Measurements from ENCODE around the gene MPDU1. TPM values are rescaled to one million over a fixed set of nuclear protein-coding genes. Genes with fewer than 3 reads are reported as not detected.

MPDU1 gene
- polyA plus RNA-seq, 1 donor (not counting 4 experiments of a cell fraction or from before 2014, with no cell fraction given): 57.8 TPM

DNA sequence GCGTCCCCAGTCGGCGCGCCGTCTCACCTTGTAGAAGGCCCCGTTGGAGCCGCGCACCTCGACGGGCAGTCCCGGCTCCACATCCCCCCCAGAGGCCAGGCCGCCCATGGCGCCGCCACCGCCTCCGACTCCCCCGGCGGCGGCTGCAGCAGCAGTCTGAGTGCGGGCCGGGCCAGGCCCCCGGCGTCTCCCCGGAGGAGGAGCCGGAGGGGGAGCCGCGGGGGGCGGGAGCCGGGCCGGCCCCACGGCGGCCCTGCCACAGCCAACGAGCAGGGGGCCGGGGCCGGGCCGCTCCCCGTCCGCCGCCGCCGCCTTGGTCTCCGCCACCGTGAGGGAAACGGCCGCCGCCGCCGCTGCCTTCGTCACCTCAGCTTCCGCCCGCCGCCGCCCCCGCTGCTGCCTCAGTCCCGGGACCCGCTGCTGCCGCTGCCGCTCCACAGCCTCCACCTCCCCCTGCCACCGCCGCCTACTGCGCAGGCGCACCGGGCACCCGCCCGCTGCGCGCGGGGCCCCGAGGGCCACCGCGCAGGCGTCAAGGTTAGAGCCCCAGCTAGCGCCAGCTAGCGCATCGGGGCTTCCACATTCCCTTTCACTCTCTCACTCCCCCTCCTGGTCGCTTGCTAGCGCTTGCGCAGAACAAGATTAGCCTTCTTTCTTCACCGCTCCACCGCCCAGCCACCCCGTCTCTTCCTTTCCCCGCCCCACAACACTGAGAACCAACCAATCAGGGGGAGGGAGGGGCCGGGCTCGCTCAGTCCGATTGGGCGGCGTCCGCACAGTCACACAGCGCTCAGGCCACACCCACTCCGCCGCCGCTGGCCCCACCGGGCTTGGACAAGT, 31.0 kb downstream of the MPDU1 start, which contains the start of gene FXR2:
Gene FXR2, minus strand, starts transcription at position 473 of the 840 bp plus-strand sequence. Its CDS starts 365 bp downstream, at position 108.
- no peaks in the 10 kb centered on the region for H3K9me3 ChIP-seq (ENCODE audit: control insufficient read depth, low read depth, low read length)
- TF ChIP-seq CTCF (optimal IDR thresholded peaks at IDR 0.05 in 1 of 3, IDR thresholded peaks at IDR 0.05 in 1 of 3, conservative IDR thresholded peaks at IDR 0.05 in 1 of 3; ENCODE audit: extremely low read depth in 1 of 3, insufficient read depth in 2 of 3, low read length in 3 of 3) (peak; percentile 49 to 79 (median 61)), EZH2 (IDR thresholded peaks at IDR 0.05; ENCODE audit: low read length) (no peak)
- peaks cover 20% of the 10 kb centered on the region for H3K4me1 ChIP-seq (ENCODE audit: control insufficient read depth, extremely low read depth, insufficient read depth, low read length)
- no peaks in the 10 kb centered on the region for H3K9me1 ChIP-seq (ENCODE audit: control insufficient read depth, extremely low read depth, insufficient read depth, low read length)
- H3K4me3 ChIP-seq (ENCODE audit: control insufficient read depth in 2 of 3, extremely low read depth in 1 of 3, insufficient read depth in 2 of 3, low read depth in 1 of 3, low read length in 3 of 3): peak within 1 kb of the TSS; percentile 61 to 88 (median 81)
- H3K4me2 ChIP-seq (ENCODE audit: control insufficient read depth, extremely low read depth, insufficient read depth, low read depth, low read length): peak within 1 kb of the TSS; percentile 99
- H3K79me2 ChIP-seq (ENCODE audit: control insufficient read depth, insufficient read depth, low read length): peaks cover 46% of the 10 kb centered on the region
- H3K27me3 ChIP-seq (ENCODE audit: control insufficient read depth, extremely low read depth, insufficient read depth, low read length): no peaks in the 10 kb centered on the region
- peaks cover 3% of the 10 kb centered on the region for H4K20me1 ChIP-seq (ENCODE audit: control insufficient read depth, extremely low read depth, insufficient read depth, low read length)
- H2AFZ ChIP-seq (ENCODE audit: control insufficient read depth, low read length): peak within 1 kb of the TSS; percentile 83
- peak within 1 kb of the TSS; percentile 87 for H3K27ac ChIP-seq (ENCODE audit: control insufficient read depth, insufficient read depth, low read length)
- dilution Hi-C loops (cut with MboI; ENCODE audit: extremely low pct_ligation_motif_present, low sequenced_read_pairs): no loop called here
- DNase-seq (ENCODE audit: low read depth, low spot score) (peak; percentile 99), FAIRE-seq (no peak)
- H3K9ac ChIP-seq (ENCODE audit: control insufficient read depth, extremely low read depth, insufficient read depth, low read length): peak within 1 kb of the TSS; percentile 87
- peaks cover 0 to 9% of the 10 kb centered on the region in 2 experiments for H3K36me3 ChIP-seq (ENCODE audit: control insufficient read depth in 2 of 2, extremely low read depth in 1 of 2, insufficient read depth in 2 of 2, low read length in 2 of 2)

GRCh38 chr17:7615265-7615747, 31.7 kb downstream of the MPDU1 start:
- peak overlapping the region; percentile 58 for H3K4me2 ChIP-seq (ENCODE audit: control insufficient read depth, extremely low read depth, insufficient read depth, low read depth, low read length)
- H3K4me3 ChIP-seq (ENCODE audit: control insufficient read depth in 2 of 3, extremely low read depth in 1 of 3, insufficient read depth in 2 of 3, low read depth in 1 of 3, low read length in 3 of 3): peak overlapping the region in 2 of 3 experiments; percentile 25 to 65
- peaks cover 20% of the 10 kb centered on the region for H3K4me1 ChIP-seq (ENCODE audit: control insufficient read depth, extremely low read depth, insufficient read depth, low read length)
- H2AFZ ChIP-seq (ENCODE audit: control insufficient read depth, low read length): peak overlapping the region; percentile 83
- FAIRE-seq (peak; percentile 36), DNase-seq (ENCODE audit: low read depth, low spot score) (no peak)
- H3K9ac ChIP-seq (ENCODE audit: control insufficient read depth, extremely low read depth, insufficient read depth, low read length): peak overlapping the region; percentile 61
- H3K79me2 ChIP-seq (ENCODE audit: control insufficient read depth, insufficient read depth, low read length): peaks cover 41% of the 10 kb centered on the region
- no peaks in the 10 kb centered on the region for H3K9me1 ChIP-seq (ENCODE audit: control insufficient read depth, extremely low read depth, insufficient read depth, low read length)
- H4K20me1 ChIP-seq (ENCODE audit: control insufficient read depth, extremely low read depth, insufficient read depth, low read length): peaks cover 3% of the 10 kb centered on the region
- H3K9me3 ChIP-seq (ENCODE audit: control insufficient read depth, low read depth, low read length): no peaks in the 10 kb centered on the region
- no peaks in the 10 kb centered on the region for H3K27me3 ChIP-seq (ENCODE audit: control insufficient read depth, extremely low read depth, insufficient read depth, low read length)
- dilution Hi-C loops (cut with MboI; ENCODE audit: extremely low pct_ligation_motif_present, low sequenced_read_pairs): no loop called here
- TF ChIP-seq CTCF (optimal IDR thresholded peaks at IDR 0.05 in 1 of 3, IDR thresholded peaks at IDR 0.05 in 1 of 3, conservative IDR thresholded peaks at IDR 0.05 in 1 of 3; ENCODE audit: extremely low read depth in 1 of 3, insufficient read depth in 2 of 3, low read length in 3 of 3) (no peak), EZH2 (IDR thresholded peaks at IDR 0.05; ENCODE audit: low read length) (no peak)
- peak overlapping the region; percentile 40 for H3K27ac ChIP-seq (ENCODE audit: control insufficient read depth, insufficient read depth, low read length)
- H3K36me3 ChIP-seq (ENCODE audit: control insufficient read depth in 2 of 2, extremely low read depth in 1 of 2, insufficient read depth in 2 of 2, low read length in 2 of 2): peaks cover 0 to 5% of the 10 kb centered on the region in 2 experiments

Data from keratinocyte (primary cell).